HG03558 (cell line): Measurements from ENCODE around the gene RASA2.
"Not testable (repeated sequence)": the region's sequence is repeated elsewhere in the genome, so short reads cannot be mapped to it uniquely, and the experiment has no call there.

ENCODE experiments used
- ATAC-seq: cut with Tn5 transposase; IDR thresholded peaks from one replicate; pipeline ENCODE4 v1.9.1; 2021; ENCODE audit warnings: moderate number of reproducible peaks; ENCODE audit not compliant: unreplicated experiment; ENCODE audit errors: extremely low read depth

Gene RASA2

GRCh38 chr3:141493184-141493583 is 6.4 kb downstream of the RASA2 start:
- ATAC-seq = no peak

DNA sequence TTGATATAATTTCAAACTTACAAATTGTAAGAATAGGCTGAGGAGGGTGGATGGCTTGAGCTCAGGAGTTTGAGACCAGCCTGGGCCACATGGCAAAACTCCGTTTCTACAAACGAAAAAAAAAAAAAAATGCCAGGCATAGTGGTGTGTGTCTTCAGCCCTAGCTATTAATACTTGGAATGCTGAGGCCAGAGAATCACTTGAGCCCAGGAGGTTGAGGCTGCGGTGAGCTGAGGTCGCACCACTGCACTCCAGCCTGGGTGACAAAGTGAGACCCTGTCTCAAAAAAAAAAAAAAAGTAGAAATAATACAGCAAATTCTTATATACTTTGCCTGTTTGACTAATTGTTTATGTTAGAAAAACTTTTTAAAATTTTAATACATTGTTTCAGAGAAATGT is 10.8 kb downstream of the RASA2 start:
- ATAC-seq = not testable (repeated sequence)

DNA sequence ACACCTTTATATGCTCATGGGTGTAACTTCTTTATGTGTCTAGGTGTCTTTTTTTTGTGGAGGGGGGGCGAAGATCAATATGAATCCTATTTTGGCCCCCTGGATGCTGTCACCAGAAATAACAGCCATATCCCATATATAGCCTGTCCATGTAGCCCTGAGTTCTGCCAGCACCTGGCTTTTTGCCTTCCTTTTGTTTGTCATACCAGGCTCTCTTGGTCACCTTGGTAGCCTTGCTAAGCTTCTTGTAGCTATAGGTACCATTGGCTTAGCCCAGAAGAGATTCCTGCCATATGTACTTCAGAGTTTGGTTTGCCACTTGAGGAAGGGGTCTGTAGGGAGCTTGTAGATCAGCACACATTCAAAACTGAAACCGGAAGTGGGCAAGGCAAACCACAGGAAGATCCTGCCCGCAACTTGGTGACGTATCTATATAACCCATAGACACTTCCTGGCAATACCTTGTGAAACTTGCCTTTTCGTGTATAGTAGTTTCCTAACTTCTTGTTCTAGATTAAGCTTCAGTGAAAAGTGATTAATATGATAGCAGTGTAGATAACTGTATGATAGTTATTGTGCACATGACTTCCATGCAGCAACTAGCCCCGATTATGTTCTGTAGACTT is 11.9 kb downstream of the RASA2 start:
- peak; percentile 77 for ATAC-seq

GRCh38 chr3:141499284-141499683 is 12.5 kb downstream of the RASA2 start:
- ATAC-seq = no peak

GRCh38 chr3:141499965-141500364 is 13.1 kb downstream of the RASA2 start:
- no peak for ATAC-seq

- no peak for ATAC-seq
These were observed 13.6 kb downstream of the RASA2 start for GRCh38 chr3:141500397-141500796.

DNA sequence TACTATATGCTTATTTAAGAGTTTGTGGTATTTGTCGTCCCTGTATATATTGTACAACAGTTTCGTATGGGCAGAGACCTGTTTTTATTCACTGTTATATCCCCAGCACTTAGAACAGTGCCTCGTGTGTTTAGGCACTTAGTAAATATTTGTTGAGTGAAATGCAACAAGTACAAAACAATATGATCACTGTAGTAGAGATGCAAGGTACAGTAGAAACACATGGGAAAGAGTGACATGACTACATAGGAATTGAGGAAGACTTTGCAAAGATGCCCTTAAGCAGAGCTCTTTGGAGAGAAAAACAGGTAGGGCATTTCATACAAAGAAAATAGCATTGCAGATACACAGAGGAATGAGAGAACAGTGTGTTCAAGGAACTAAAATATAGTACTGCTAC is 18.3 kb downstream of the RASA2 start:
- ATAC-seq = no peak

DNA sequence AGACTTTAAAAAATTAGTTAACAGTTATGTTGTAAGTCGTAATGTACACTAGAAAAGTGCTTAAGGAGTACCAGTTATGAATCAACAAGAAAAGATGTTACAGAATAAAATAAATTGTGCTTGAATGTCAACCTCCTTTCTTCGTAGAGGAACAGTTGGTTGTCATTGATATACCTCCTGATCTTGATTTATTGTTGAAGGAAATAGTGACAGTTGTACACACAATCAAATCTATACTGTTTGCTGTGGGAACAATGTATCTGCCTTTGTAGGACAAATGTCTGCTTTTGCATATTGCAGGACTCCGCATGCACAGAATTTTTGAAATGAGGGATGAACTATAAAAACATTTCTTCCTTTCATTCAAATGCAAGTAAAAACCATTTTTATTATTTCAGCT is 19.2 kb downstream of the RASA2 start:
- ATAC-seq = no peak

DNA sequence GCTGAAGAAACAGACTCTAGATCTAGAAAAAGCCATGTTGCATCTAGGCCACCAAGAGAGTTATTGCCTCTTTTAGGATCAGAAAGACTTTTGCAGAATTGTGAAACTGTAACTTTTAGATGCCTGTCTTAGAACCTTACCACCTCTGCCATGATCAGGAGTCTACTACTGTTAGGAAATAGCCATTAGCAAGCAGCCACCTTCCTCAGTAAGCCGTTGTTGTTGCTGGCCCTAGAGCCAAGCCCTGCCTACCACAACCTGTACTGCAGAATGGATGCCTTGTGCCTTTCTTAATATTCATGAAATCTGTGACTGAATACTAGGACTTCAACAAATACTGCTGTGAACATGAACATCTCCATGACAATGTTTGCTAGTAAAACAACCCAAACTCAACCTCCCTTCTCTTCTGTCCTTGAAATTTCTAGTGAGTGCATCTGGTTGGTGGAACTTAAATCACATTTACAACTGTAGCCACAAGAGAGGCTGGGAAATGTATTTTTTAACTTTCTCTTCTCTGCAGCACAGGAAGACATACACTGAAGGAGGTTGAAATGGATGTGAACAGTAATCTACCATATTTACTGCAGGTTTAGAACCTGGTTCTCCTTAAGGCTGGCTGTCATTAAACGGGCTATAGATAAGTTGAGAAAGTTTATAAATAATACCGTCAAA is 20.7 kb downstream of the RASA2 start:
- ATAC-seq = no peak

- ATAC-seq = no peak
These were observed 21.2 kb downstream of the RASA2 start for GRCh38 chr3:141508067-141508436.

DNA sequence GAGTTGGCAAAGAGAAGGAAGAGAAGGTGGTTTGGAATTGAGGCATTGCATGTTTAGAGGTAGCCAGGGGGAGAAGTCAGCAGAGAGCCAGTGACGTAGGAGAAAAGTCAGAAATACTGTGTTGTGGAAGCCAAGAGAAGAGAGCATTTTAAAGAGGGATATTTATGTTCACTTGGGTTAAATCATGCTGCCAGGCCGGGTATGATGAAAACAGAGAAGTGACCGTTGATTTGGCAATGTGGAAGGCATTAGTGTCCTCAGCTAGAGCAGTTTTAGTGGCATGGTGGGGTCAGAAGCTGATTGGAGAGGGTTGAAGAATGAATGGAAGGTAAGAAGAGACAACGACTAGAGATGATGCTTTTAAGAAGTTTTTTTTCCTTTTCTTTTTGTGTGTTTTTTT is 24.5 kb downstream of the RASA2 start:
- no peak for ATAC-seq

- ATAC-seq = no peak
These were observed 27.6 kb downstream of the RASA2 start for GRCh38 chr3:141514382-141514781.

- ATAC-seq = no peak
These were observed 32.8 kb downstream of the RASA2 start for GRCh38 chr3:141519587-141519986.

DNA sequence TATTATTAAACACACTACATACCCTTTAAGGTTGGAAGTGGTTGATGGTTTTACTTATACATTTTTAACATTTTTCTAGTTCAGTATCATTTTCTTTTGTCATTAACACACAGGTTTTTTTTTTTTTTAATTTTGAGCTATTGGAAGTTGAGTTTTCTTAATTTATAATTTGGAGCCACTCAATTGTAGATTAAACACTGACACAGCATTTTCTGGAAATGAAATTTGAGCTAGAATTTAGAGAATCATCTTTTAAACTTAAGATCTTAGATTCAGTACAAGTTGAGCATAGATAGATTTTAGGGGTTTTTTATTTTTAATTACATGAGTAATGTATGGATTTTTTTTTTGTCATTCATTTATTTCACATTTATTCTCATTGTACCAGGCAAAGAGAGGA is 35.0 kb downstream of the RASA2 start:
- no peak for ATAC-seq

- no peak for ATAC-seq
These were observed 37.0 kb downstream of the RASA2 start for GRCh38 chr3:141523615-141524375.

- no peak for ATAC-seq
These were observed 38.2 kb downstream of the RASA2 start for GRCh38 chr3:141524988-141525387.

DNA sequence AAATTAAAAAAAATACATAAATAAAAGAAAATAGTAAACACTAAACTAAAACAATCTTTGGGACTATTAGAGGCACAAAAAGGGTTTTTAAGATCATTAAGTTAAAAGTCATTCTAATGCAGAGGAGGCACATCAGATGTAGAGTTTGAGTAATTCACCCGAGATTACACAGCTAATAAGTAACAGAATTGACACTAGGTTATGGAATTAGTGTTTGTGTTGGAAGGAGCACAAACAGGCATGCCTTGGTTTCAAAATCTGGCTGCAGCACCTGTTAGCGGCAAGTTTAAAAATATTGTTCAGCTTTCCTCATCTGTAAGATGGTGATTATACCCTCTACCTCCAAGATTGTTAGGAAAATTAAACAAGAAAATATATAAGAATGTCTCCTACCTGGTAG is 39.0 kb downstream of the RASA2 start:
- ATAC-seq = no peak

- no peak for ATAC-seq
These were observed 39.9 kb downstream of the RASA2 start for GRCh38 chr3:141526709-141527108.

GRCh38 chr3:141528800-141529199 is 42.0 kb downstream of the RASA2 start:
- ATAC-seq = no peak

DNA sequence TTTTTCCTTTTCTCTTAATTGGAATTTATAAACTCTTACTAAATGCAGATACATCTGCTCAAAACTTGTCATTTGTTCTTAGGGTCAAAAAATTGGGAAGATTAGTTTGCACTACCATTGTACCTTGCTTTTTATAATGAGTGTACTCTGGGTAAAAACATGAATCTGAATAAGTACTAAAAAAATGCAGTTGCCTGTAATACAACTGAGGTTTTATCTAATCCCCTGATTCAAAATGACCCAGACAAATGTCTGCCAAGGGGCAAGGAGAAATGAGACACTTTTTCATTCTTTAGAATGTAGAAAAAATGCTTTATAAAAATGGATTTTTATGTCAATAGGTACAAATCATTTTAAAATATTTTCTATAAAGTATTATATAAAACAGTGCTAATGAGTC is 42.4 kb downstream of the RASA2 start:
- no peak for ATAC-seq

GRCh38 chr3:141529717-141530414 is 43.0 kb downstream of the RASA2 start:
- ATAC-seq = no peak
